ENCODE results near the gene ACVR1B. TPM values are rescaled to one million over a fixed set of nuclear protein-coding genes. Genes with fewer than 3 reads are reported as not detected.

ACVR1B gene
- total RNA-seq, 1 donor from 2014 or later: 13.8 TPM

DNA sequence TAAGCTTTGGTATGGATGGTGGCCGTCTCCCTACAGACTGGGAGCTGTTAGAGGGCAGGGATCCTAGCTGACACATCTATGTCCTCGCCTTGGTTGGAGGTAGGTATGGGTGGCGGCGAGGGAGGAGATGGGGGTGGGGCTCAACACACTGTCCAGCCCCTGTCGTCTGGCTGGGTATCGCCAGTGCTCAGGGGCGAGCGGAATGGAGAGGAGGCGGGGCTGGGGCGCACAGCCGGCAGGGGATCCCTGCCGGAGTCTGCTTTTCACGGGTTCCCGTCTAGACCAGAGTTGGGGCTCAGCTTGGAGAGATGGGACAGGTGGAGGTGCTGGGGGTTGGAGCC is 71.3 kb downstream of the ACVR1B start:
- TF ChIP-seq CTCF (IDR thresholded peaks at IDR 0.05) (no peak), EZH2 (IDR thresholded peaks at IDR 0.05) (peak; percentile 69), EZH2phosphoT487 (IDR thresholded peaks at IDR 0.05) (no peak)
- no peaks in the 10 kb centered on the region for H3K79me2 ChIP-seq (ENCODE audit: low read depth)
- H3K4me3 ChIP-seq: peak overlapping the region; percentile 46
- peak; percentile 63 for DNase-seq (ENCODE audit: low spot score)
- peaks cover 23% of the 10 kb centered on the region for H3F3A ChIP-seq (ENCODE audit: low read depth)
- Mint-ChIP-seq H3K27me3 (ENCODE audit: insufficient read depth, low read depth) (peaks cover 19% of the 10 kb centered on the region), H3K4me1 (peaks cover 47% of the 10 kb centered on the region), H3K27ac (no peak overlapping the region), H3K36me3 (no peaks in the 10 kb centered on the region), H3K9me3 (no peaks in the 10 kb centered on the region), H3K4me3 (peak overlapping the region; percentile 83)
- no peak overlapping the region for H3K9ac ChIP-seq
- H3K4me1 ChIP-seq: peaks cover 13% of the 10 kb centered on the region
- peak overlapping the region; percentile 78 for H3K4me2 ChIP-seq
- no peaks in the 10 kb centered on the region for H4K20me1 ChIP-seq (ENCODE audit: low read depth)
- H3K36me3 ChIP-seq: no peaks in the 10 kb centered on the region
- no peaks in the 10 kb centered on the region for H3K9me3 ChIP-seq (ENCODE audit: low read depth)
- H2AFZ ChIP-seq (replicated peaks): peak overlapping the region; percentile 92
- H3K27ac ChIP-seq: no peak overlapping the region
- peaks cover 48% of the 10 kb centered on the region for H3K27me3 ChIP-seq

DNA sequence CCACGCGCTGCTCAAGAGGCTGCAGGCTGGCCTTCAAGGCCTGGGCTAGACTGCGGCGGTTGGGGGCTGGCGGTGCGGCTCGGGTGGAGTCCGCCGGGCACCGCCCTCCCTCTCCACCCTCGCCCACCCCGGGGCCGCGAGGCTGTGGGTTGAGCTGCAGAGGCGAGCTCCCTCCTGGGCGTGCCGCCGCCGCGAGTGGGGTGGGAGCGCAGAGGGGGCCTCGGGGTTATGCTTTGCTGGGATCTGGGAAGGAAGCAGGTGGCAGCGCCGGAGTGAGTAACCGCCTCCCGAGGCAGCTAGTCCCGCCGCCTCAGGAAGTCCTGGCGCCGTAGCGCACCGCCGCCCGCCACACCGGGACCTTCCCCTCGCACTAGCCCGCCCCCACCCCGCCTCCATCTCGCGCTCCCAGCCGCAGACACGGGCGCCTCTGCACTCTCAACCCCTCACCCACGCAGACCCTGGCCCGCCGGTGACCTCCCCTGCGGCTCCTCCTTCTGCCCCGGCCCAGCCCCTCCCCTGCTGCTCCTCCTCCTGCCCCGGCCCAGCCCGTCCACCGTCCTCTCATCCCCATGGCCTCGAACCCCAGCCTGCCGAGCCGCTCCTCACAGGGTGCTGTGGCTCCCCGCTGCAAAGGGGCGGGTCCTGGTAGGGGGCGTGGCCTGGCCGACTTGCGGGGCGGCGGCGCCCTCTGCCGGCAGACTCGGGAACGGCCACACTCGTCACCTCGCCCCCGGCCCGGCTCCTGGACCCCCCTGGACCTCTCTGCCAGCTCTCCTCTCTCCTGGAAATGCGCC is 71.9 kb downstream of the ACVR1B start:
- Histone ChIP-seq H3K27ac (no peak overlapping the region), H3K4me1 (peaks cover 13% of the 10 kb centered on the region), H3K27me3 (peaks cover 48% of the 10 kb centered on the region), H3K9ac (no peak overlapping the region), H2AFZ (replicated peaks) (peak overlapping the region; percentile 92), H3K9me3 (ENCODE audit: low read depth) (no peaks in the 10 kb centered on the region), H3F3A (ENCODE audit: low read depth) (peaks cover 23% of the 10 kb centered on the region), H4K20me1 (ENCODE audit: low read depth) (no peaks in the 10 kb centered on the region), H3K4me3 (peak overlapping the region; percentile 46), H3K4me2 (peak overlapping the region; percentile 78), H3K79me2 (ENCODE audit: low read depth) (no peaks in the 10 kb centered on the region), H3K36me3 (no peaks in the 10 kb centered on the region)
- no peak overlapping the region for H3K27ac Mint-ChIP-seq
- peaks cover 46% of the 10 kb centered on the region for H3K4me1 Mint-ChIP-seq
- H3K36me3 Mint-ChIP-seq: no peaks in the 10 kb centered on the region
- peaks cover 19% of the 10 kb centered on the region for H3K27me3 Mint-ChIP-seq (ENCODE audit: insufficient read depth, low read depth)
- peak overlapping the region; percentile 84 for H3K4me3 Mint-ChIP-seq
- H3K9me3 Mint-ChIP-seq: no peaks in the 10 kb centered on the region
- peak; percentile 34 for TF ChIP-seq EZH2phosphoT487 (IDR thresholded peaks at IDR 0.05)
- TF ChIP-seq EZH2 (IDR thresholded peaks at IDR 0.05): peak; percentile 22
- TF ChIP-seq CTCF (IDR thresholded peaks at IDR 0.05): peak; percentile 99
- DNase-seq (ENCODE audit: low spot score): peak; percentile 89

DNA sequence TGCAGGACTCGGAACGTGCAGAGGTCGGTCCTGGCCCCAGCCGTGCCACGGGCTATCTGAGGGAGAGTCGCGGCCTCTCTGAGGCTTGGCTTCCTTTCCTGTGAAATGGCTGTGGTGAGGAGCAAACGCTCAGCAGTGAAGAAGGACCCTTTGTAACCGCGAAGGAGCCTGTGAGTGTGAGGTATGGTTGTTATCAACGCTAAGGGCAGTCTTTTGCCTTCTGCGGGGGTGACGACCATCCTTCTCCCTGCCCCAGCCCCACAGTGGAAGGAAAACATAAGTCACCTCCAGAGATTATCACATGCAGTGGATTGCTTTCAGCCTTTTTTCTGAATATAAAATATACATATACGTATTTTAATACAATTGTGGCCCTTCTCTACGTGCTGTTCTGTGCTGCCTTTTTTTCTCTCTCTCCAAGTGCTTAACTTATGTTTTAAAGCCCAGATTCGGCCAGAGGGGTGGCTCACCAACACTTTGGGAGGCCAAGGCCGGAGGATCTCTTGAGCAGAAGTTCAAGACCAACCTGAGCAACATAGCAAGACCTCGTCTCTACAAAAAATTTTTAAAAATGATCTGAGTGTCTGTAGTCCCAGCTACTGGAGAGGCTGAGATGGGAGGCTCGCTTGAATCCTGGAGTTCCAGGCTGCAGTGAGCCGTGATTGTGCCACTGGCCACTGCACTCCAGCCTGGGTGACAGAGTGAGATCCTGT is 72.6 kb downstream of the ACVR1B start:
- no peaks in the 10 kb centered on the region for H3K36me3 Mint-ChIP-seq
- peaks cover 27% of the 10 kb centered on the region for H3F3A ChIP-seq (ENCODE audit: low read depth)
- H3K36me3 ChIP-seq: no peaks in the 10 kb centered on the region
- no peak for TF ChIP-seq EZH2phosphoT487 (IDR thresholded peaks at IDR 0.05)
- TF ChIP-seq CTCF (IDR thresholded peaks at IDR 0.05): no peak
- TF ChIP-seq EZH2 (IDR thresholded peaks at IDR 0.05): no peak
- H3K4me2 ChIP-seq: peak overlapping the region; percentile 78
- H3K4me1 ChIP-seq: peaks cover 17% of the 10 kb centered on the region
- H3K4me1 Mint-ChIP-seq: peaks cover 46% of the 10 kb centered on the region
- peak overlapping the region; percentile 46 for H3K4me3 ChIP-seq
- H3K9me3 ChIP-seq (ENCODE audit: low read depth): no peaks in the 10 kb centered on the region
- H4K20me1 ChIP-seq (ENCODE audit: low read depth): no peaks in the 10 kb centered on the region
- H3K27me3 Mint-ChIP-seq (ENCODE audit: insufficient read depth, low read depth): peaks cover 19% of the 10 kb centered on the region
- no peaks in the 10 kb centered on the region for H3K79me2 ChIP-seq (ENCODE audit: low read depth)
- DNase-seq (ENCODE audit: low spot score): no peak
- peaks cover 48% of the 10 kb centered on the region for H3K27me3 ChIP-seq
- no peak overlapping the region for H3K27ac ChIP-seq
- H2AFZ ChIP-seq (replicated peaks): peak overlapping the region; percentile 92
- H3K9ac ChIP-seq: no peak overlapping the region
- H3K9me3 Mint-ChIP-seq: no peaks in the 10 kb centered on the region
- H3K27ac Mint-ChIP-seq: peak overlapping the region; percentile 91
- peak overlapping the region; percentile 84 for H3K4me3 Mint-ChIP-seq
